Cardiac fibroblast (primary cell): ENCODE data around the gene ZER1.
A peak's percentile ranks its signal among the peaks of the same experiment; 100 is the strongest.

ENCODE experiments used
- DNase-seq, 2 donors: peaks; one replicate each; pipeline versions ENCODE4 v3.0.0 to v3.0.0-alpha.2; 2010; ENCODE audit warnings: low read depth in 2 of 2
- H3K4me3 ChIP-seq, 2 donors: replicated peaks in 1 of 2; 1 replicate in 1 of 2; 2 replicates in 1 of 2; pipeline ENCODE4 v1.5.1; 2011; ENCODE audit warnings: low read depth in 2 of 2, low read length in 2 of 2, mild to moderate bottlenecking in 2 of 2, moderate library complexity in 1 of 2
- TF ChIP-seq, protein P1 (sequence below): IDR thresholded peaks from one replicate; pipeline ENCODE4 v1.5.1; 2011; ENCODE audit warnings: low read depth, mild to moderate bottlenecking, low read length, inconsistent platforms

ZER1 gene

DNA sequence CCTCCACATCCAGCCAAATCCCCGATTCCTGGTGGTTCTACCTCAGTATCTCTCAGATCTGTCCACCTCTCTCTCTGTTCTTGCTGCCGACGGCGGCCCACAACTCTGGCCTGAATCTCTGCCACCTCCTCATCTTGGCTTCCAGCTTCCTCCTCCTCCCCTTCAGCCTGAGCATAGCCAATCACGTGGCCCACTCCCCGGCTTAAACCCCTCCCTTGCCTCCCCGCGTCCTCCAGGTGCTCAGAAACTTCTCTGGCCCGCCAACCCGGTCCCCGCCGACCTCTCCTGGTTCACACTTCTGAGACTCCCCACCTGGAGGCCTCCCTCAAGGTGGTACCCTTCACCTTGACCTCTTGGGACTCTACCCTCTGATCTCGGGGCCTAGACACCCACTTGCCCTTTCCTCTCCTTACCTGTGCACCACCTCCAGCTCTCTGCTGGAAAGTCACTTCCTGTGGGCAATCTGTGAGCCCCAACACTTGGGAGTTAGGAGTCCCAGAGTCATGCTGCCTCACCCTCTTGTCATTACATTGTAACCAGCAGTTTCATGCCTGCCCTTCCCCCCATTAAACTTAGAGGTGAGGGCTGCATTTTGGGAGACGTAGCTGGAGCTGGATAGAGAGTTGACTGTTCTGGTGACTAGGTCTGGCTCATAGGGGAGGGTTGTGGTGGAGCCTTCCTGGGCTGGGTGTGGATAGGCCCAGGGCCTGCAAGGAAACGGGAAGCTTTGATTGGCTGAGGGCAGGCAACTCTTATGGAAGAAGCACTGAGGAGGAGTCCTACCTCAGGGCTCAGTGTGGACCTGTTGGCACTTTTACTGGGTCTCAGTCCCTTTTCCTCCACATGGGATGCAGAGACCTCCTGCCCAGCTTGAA, 87.2 kb downstream of the ZER1 start:
- H3K4me3 ChIP-seq, result peak overlapping the region; percentile 58 to 69
- TF ChIP-seq, protein P1, sequence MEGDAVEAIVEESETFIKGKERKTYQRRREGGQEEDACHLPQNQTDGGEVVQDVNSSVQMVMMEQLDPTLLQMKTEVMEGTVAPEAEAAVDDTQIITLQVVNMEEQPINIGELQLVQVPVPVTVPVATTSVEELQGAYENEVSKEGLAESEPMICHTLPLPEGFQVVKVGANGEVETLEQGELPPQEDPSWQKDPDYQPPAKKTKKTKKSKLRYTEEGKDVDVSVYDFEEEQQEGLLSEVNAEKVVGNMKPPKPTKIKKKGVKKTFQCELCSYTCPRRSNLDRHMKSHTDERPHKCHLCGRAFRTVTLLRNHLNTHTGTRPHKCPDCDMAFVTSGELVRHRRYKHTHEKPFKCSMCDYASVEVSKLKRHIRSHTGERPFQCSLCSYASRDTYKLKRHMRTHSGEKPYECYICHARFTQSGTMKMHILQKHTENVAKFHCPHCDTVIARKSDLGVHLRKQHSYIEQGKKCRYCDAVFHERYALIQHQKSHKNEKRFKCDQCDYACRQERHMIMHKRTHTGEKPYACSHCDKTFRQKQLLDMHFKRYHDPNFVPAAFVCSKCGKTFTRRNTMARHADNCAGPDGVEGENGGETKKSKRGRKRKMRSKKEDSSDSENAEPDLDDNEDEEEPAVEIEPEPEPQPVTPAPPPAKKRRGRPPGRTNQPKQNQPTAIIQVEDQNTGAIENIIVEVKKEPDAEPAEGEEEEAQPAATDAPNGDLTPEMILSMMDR, result no peak

DNA sequence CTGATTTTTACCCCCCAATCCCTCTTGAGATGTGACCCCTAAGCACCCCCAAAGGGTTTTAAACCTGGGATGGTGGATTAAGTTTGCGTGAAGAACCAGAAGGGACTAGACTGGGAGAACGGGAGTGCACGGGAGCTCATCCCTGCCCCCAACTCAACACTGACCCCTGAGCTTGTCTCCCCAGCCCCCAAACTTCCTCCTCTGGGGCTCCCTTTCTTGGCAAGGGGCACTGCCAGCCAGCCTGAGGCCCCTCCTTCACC, 87.7 kb downstream of the ZER1 start:
- H3K4me3 ChIP-seq, result peak overlapping the region; percentile 58 to 69
- TF ChIP-seq, protein P1, result no peak
- no peak for DNase-seq

More for the DNA sequence above, 87.2 kb downstream of the ZER1 start:
- DNase-seq, result peak; percentile 77 to 78

DNA sequence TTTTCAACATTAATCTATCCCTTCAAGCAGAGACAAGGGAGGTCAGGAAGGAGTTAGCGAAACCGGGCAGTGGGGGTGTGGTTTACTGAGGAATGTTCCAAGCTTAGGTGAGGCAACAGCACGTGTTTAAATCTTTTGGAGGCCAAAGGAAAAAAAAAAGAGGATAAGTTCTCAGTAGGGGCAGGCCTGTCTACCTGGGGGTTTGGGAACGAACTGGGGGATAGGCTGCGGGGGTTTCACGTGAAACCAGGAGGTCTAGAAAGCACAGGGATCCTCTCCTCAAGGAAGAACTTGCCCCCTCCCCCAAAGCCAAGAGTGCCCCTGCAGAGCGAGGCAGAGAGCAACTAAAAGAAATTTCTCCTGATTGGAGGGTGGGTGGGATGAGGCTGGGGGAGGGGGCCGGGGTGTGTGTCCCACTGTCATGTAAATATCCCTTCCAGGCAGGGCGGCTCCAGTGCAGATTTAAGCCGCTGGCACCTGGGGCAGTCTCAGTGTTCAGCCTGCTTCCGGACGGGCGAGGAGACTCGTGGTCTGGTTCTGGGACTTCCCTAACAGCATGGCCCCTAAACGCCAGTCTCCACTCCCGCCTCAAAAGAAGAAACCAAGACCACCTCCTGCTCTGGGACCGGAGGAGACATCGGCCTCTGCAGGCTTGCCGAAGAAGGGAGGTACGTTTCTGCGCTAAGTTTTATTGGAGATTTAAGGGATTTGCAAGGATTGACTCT, 88.2 kb downstream of the ZER1 start:
- peak; percentile 64 to 80 for DNase-seq
- TF ChIP-seq, protein P1, result no peak
- H3K4me3 ChIP-seq, result peak overlapping the region; percentile 58 to 69
